Superior temporal gyrus (tissue), 1 donor: Measurements from ENCODE around the gene TANGO6.

ENCODE experiments used
- DNase-seq: peaks from one replicate; pipeline ENCODE4 v3.0.0-alpha.2; 2016; ENCODE audit errors: extremely low spot score

TANGO6 gene

GRCh38 chr16:69100071-69100691 is 256.9 kb downstream of the TANGO6 start:
- no peak for DNase-seq

GRCh38 chr16:69105501-69106361 is 262.4 kb downstream of the TANGO6 start, which contains the start of gene HAS3:
TSS of gene HAS3 (plus strand) at chr16:69105653. CDS start at chr16:69109396, 3,743 bp downstream.
- peak; percentile 57 for DNase-seq

- no peak for DNase-seq
Observed at GRCh38 chr16:69106491-69107315, 263.4 kb downstream of the TANGO6 start.

- no peak for DNase-seq
Observed at GRCh38 chr16:69107316-69107962, 264.1 kb downstream of the TANGO6 start.

GRCh38 chr16:69108064-69108904 is 265.0 kb downstream of the TANGO6 start:
- no peak for DNase-seq

- DNase-seq, result no peak
Observed at GRCh38 chr16:69108905-69109252, 265.5 kb downstream of the TANGO6 start.

GRCh38 chr16:69109486-69110270 is 266.3 kb downstream of the TANGO6 start:
- DNase-seq, result no peak

- DNase-seq, result no peak
Observed at GRCh38 chr16:69110406-69110805, 267.1 kb downstream of the TANGO6 start.

- no peak for DNase-seq
Observed at GRCh38 chr16:69111216-69111875, 268.0 kb downstream of the TANGO6 start.

GRCh38 chr16:69111876-69112230 is 268.5 kb downstream of the TANGO6 start:
- no peak for DNase-seq

- DNase-seq, result no peak
Observed at GRCh38 chr16:69112285-69113129, 269.2 kb downstream of the TANGO6 start.

- DNase-seq, result no peak
Observed at GRCh38 chr16:69113216-69113615, 269.9 kb downstream of the TANGO6 start.

- DNase-seq, result no peak
Observed at GRCh38 chr16:69114346-69114975, 271.1 kb downstream of the TANGO6 start.

GRCh38 chr16:69114976-69115355 is 271.6 kb downstream of the TANGO6 start:
- DNase-seq, result no peak

GRCh38 chr16:69115361-69115760 is 272.0 kb downstream of the TANGO6 start:
- DNase-seq, result no peak

- DNase-seq, result no peak
Observed at GRCh38 chr16:69115837-69116236, 272.5 kb downstream of the TANGO6 start.

- no peak for DNase-seq
Observed at GRCh38 chr16:69116256-69116875, 273.0 kb downstream of the TANGO6 start.

- DNase-seq, result no peak
Observed at GRCh38 chr16:69116906-69117305, 273.6 kb downstream of the TANGO6 start.
